ENCODE measurements around the gene TLX1. TPM values are rescaled to one million over a fixed set of nuclear protein-coding genes. Genes with fewer than 3 reads are reported as not detected.

TLX1 gene
- total RNA-seq, 1 donor = not detected

DNA sequence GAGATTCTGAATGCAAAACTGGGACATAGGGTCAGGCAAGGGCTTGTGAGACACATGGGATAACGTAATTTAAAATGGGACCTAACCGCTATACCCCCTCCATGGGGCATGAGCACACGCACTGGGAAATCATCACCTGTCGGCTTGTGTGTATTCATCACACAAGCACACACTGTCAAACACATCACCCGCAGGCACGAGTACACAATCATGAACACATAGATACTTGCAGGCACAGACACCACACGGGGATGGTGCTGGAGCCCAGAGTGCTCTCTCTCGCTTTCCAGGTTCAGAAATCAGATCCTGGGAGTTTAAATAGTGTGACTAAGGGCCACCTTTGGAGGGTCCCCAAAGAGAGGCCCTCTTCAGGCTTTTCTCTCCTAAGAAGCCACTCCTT is 19.6 kb upstream of the TLX1 start:
- no peak for DNase-seq (ENCODE audit: low read depth in 2 of 3, low spot score in 2 of 3)

GRCh38 chr10:101112799-101113594 is 18.1 kb upstream of the TLX1 start:
- no peak for DNase-seq (ENCODE audit: low read depth in 2 of 3, low spot score in 2 of 3)

DNA sequence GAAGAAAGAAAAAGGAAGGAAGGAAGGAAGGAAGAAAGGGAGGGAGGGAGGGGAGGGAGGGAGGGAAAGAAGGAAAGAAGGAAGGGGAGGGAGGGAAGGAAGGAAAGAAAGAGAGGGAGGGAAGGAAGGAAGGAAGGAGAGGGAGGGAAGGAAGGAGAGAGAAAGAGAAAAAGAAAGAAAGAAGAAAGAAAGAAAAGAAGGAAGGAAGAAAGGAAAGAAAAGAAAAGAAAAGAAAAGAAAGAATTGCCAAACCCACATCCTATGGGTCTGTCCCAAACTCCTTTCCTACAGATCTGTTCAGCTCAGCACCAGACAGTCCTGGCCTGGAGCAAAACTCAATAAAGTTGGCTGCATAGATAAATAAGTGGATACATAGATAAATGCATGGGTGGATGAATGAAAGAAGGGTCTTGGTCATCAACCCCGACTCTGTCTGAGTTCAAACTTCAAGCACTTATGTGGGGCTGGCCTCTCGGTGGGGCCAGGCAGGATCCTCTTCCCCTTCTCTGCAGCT is 17.2 kb upstream of the TLX1 start:
- no peak for DNase-seq (ENCODE audit: low read depth in 2 of 3, low spot score in 2 of 3)

GRCh38 chr10:101114646-101115045 is 16.5 kb upstream of the TLX1 start:
- no peak for DNase-seq (ENCODE audit: low read depth in 2 of 3, low spot score in 2 of 3)

GRCh38 chr10:101116754-101117153 is 14.3 kb upstream of the TLX1 start:
- no peak for DNase-seq (ENCODE audit: low read depth in 2 of 3, low spot score in 2 of 3)

DNA sequence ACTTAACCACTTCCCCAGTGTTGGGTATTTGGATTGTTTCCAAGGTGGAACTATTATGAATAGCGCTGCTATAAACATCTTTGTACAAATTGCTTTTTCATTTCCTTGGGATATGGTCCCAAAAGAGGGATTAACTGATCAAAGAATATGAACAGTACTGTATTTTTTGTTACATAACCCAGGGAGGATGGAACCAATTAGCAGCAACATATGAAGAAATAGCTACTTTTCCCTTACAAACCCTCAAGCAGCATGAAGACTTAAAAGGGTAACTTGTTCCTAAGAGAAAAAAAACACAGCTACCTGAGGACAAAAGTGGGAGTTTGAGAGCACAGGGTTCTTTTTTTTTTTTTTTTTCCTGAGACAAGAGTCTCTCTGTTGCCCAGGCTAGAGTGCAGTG is 13.1 kb upstream of the TLX1 start:
- no peak for DNase-seq (ENCODE audit: low read depth in 2 of 3, low spot score in 2 of 3)

DNA sequence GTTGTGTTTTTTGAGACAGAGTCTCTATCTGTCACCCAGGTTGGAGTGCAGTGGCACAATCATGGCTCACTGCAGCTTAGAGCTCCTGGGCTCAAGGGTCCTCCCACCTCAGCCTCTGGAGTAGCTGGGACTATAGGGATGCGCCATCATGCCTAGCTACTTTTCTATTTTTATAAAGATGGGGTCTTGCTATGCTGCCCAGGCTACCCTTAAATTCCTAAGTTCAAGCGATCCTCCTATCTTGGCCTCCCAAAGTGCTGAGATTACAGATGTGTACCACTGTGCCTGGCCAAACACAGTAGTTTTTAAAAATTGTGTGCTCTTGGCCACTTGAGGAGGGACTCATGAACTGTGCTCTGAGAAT is 10.6 kb upstream of the TLX1 start:
- no peak for DNase-seq (ENCODE audit: low read depth in 2 of 3, low spot score in 2 of 3)

GRCh38 chr10:101120884-101121653 is 10.0 kb upstream of the TLX1 start:
- DNase-seq (ENCODE audit: low read depth in 2 of 3, low spot score in 2 of 3) = no peak

DNA sequence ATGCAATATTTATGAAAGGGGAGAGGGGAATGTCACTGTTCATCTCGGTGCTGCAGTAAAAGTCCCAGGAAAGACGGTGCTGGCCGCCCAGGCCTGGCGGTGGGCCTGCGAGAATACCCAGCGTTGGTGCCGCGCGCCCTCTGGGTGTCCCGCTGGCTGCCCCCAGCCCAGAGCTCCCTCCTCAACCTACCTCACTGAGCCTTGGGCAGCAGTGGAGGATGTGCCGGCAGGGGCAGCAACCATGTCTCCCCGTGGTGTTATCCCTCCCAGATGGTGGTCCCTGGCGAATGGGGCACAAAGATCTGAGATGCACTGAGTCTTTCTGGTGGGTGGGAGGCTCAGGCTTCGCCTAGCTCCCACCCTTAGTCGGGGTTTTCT is 9.5 kb upstream of the TLX1 start:
- DNase-seq (ENCODE audit: low read depth in 2 of 3, low spot score in 2 of 3) = no peak

GRCh38 chr10:101122270-101123084 is 8.6 kb upstream of the TLX1 start:
- DNase-seq (ENCODE audit: low read depth in 2 of 3, low spot score in 2 of 3) = no peak

- DNase-seq (ENCODE audit: low read depth in 2 of 3, low spot score in 2 of 3) = no peak
These were observed 7.8 kb upstream of the TLX1 start for GRCh38 chr10:101123085-101123814.

- DNase-seq (ENCODE audit: low read depth in 2 of 3, low spot score in 2 of 3) = no peak
These were observed 7.1 kb upstream of the TLX1 start for GRCh38 chr10:101123815-101124617.

DNA sequence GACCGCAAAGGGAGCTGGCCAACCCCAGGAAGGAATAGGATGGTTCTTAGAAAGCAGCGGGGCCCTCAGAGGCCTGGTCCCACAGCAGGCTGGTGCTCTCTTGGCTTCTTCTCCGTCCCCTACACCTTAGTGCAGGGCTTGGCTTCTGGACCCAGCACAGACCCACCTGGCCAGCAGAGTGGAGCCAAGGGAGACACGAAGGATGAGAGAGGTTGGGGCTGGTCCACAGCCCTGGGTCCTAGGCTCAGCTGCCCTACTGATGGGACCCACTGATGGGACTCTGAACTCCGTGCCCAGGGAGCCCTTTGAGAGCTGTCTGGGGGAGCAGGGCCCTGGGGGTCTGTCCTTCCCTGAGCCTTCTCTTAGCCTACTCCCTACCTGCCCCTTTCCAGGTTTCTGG is 6.2 kb upstream of the TLX1 start:
- DNase-seq (ENCODE audit: low read depth in 2 of 3, low spot score in 2 of 3) = no peak

DNA sequence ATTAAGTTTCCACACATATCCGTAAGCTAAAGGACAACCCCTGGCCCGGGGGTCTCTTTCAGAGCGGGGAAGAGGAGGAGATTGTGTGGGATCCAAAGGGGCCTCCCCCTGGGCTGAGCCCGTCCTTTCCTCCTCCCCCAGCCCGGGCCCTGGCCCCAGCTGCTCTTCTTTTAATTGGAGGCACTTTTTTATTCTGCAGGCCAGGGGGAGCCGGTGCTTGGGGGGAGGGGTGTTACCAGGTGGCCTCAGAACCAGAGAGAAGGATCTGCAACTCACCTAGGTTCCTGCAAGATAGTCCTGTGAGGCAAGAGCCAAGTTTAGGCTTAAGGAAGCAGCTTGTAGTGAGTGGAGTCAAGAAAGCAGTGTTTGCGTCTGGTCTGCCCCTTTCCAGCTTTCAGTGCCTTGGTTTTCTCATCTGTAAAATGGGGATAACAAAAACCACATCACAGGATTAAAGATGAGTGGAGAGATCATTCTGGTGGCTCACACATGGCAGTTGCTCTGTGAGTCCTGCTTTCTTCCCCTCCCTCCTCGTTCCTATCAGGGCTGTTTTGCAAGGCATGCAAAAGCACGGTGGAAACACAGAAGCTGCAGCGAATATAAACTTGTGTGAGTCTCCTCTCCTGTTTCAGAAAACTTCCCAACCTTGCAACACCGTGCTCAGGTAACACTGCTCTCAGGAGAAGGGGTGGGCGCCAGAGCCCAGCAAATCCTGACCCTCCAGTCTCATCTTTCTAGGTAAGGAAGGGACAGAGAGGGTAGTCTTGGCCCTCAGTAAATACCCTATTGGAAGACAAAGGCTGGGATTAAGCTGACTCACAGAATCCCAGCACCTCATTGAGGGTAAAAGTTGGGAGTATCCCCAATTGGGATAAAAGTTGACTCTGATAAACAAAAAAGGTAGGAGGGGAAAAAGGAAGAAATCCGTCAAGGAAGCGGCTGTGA is 4.1 kb upstream of the TLX1 start:
- no peak for DNase-seq (ENCODE audit: low read depth in 2 of 3, low spot score in 2 of 3)

- DNase-seq (ENCODE audit: low read depth in 2 of 3, low spot score in 2 of 3) = no peak
These were observed 959 bp upstream of the TLX1 start for GRCh38 chr10:101130141-101130540.

DNA sequence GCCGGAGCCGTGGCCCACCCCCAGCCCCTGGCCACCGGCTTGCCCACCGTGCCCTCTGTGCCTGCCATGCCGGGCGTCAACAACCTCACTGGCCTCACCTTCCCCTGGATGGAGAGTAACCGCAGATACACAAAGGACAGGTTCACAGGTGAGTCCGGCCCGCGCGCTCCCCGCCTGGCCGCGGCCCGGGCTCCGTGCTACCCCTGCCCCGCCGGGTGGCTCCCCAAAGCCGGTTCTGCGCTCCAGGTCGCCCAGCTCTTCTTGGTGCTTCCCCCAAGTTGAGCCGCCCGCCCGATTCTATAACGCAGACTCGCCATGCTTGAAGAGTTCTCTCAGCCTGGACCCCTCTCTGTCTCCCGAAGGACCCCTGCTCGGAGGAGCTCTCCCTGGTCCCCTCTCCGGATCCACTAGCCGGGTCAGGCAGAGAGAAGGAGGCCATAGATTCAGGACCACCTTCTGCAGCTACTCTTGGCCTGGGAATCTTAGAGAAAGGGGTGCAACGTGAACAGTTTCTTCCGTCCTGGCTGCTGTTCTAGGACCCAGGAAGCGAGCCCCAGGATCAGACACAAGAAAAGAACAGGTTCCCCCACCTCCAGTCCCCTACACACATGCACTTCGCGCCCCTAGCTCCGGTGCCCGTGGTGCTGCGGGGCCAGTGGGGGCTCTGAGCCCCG is 999 bp downstream of the TLX1 start:
- DNase-seq (ENCODE audit: low read depth in 2 of 3, low spot score in 2 of 3) = no peak

DNA sequence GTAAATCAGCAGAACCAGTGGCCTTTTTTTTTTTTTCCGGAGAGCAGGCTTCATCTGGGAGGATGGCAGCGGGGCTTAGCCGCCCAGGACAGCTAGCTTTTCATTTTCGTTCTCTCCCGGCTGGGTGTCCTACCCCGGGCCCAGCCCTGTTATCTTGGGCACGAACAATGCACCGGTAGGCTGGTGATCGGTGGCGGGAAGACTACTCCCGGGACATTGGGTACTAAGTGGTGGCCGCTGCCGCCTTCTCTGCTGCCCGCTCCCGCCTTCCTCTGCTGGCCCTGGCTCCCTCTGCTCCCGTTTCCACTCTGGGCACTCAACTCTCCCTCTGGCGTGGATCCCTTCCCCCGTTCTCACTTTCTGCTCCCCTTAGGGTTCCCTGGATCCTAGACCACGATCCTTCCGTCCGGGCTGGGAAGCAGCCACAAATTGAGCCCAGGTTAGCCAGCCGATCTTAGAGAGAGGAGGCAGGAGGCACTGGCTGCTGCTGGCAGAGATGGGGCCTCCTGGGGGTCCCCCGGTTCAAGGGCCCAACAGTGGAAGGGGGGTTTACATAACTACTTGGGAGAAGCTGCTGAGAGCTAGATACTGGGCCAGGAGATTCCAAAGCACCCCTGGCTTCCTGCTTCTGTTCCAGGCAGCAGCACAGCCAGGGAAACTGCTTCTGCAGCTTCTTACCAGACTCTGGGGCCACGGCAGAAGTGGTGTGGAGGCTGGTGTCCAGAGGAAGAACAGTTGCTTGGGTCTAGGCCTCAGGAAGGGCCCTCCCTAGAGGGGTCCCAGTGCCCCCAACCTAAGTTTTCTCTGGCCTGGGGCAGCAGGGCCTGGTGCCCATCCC is 1.8 kb downstream of the TLX1 start:
- DNase-seq (ENCODE audit: low read depth in 2 of 3, low spot score in 2 of 3) = no peak
